ENCODE data around the gene TSPAN15. TPM values are rescaled to one million over a fixed set of nuclear protein-coding genes. Genes with fewer than 3 reads are reported as not detected.

TSPAN15 gene
- total RNA-seq, 3 donors from 2014 or later (not counting 1 experiment from before 2014, with no cell fraction given) = 1.3 to 3.9 (median 2.1) TPM

DNA sequence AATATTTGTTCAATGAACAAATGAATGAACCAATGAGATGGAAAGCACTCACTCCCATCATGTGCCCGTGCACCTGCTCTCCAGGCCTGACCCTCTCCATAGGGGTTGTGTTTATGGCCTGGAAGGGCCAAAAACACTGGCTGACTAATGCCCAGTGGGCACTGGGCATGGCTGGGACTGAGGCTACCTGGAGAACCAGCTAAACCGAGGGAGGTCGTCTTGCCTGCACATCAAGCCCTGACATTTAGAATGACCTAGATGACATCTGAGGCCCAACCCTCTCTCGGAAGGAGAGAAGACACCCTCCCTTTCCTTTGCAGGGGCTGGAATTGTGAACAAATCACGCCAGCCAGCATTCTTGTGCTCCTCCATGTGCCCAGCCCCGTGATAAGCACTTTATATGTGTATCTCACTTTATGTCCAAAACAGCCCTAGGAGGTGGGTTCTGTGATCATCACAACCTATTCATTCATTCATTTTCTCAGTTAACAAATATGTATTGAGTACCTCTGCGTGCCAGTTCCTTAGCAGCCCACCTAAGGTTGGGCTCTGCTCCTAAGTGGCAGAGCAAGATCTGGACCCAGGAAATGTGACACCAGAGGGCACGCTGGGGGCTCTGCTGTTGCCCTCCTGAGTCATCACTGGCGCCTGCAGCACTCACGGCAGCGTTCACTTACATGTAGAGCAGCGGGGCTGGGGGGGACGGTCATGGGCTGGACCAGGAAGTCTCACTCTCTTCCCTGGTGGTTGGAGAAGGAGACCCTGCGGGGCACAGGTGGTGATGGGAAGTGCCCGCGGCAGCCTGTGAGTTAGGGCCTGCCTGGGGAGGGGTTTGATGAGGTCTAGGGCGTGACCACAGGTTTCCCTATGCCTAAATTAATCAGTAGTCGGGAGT lies 52.0 kb downstream of the TSPAN15 start:
- no peaks in the 10 kb centered on the region for H3K36me3 ChIP-seq (ENCODE audit: control insufficient read depth, insufficient read depth, low read length)
- peaks cover 7% of the 10 kb centered on the region for H3K4me1 ChIP-seq (ENCODE audit: control insufficient read depth, insufficient read depth, low read length)
- DNase-seq (no peak), ATAC-seq (no peak)
- H3K4me1 Mint-ChIP-seq = peaks cover 7 to 9% of the 10 kb centered on the region in 2 donors
- 83% methylated on average over 18 of the region's 18 CpGs for WGBS (ENCODE audit: insufficient coverage)
- no peaks in the 10 kb centered on the region for H3K27me3 Mint-ChIP-seq (ENCODE audit: low read depth in 2 of 2)
- H3K4me3 Mint-ChIP-seq = no peak overlapping the region
- no peaks in the 10 kb centered on the region for H3K27me3 ChIP-seq (ENCODE audit: control insufficient read depth, insufficient read depth, low read length)
- no peak overlapping the region for H3K4me3 ChIP-seq (ENCODE audit: low read length)
- H3K9me3 Mint-ChIP-seq = no peaks in the 10 kb centered on the region
- no peaks in the 10 kb centered on the region for H3K9me3 ChIP-seq (ENCODE audit: control insufficient read depth, insufficient read depth, low read length)
- H3K27ac ChIP-seq (ENCODE audit: low read length) = no peak overlapping the region
- intact Hi-C loops (cut with micrococcal nuclease) = no loop called here
- no peak overlapping the region for H3K27ac Mint-ChIP-seq
- H3K36me3 Mint-ChIP-seq = no peaks in the 10 kb centered on the region
- TF ChIP-seq, protein P1, sequence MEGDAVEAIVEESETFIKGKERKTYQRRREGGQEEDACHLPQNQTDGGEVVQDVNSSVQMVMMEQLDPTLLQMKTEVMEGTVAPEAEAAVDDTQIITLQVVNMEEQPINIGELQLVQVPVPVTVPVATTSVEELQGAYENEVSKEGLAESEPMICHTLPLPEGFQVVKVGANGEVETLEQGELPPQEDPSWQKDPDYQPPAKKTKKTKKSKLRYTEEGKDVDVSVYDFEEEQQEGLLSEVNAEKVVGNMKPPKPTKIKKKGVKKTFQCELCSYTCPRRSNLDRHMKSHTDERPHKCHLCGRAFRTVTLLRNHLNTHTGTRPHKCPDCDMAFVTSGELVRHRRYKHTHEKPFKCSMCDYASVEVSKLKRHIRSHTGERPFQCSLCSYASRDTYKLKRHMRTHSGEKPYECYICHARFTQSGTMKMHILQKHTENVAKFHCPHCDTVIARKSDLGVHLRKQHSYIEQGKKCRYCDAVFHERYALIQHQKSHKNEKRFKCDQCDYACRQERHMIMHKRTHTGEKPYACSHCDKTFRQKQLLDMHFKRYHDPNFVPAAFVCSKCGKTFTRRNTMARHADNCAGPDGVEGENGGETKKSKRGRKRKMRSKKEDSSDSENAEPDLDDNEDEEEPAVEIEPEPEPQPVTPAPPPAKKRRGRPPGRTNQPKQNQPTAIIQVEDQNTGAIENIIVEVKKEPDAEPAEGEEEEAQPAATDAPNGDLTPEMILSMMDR (IDR thresholded peaks at IDR 0.05) = no peak

- H3K9me3 ChIP-seq (ENCODE audit: control insufficient read depth, insufficient read depth, low read length) = no peaks in the 10 kb centered on the region
- H3K36me3 Mint-ChIP-seq = no peaks in the 10 kb centered on the region
- WGBS (ENCODE audit: insufficient coverage) = 88% methylated on average over 11 of the region's 11 CpGs
- peaks cover 7% of the 10 kb centered on the region for H3K4me1 ChIP-seq (ENCODE audit: control insufficient read depth, insufficient read depth, low read length)
- H3K36me3 ChIP-seq (ENCODE audit: control insufficient read depth, insufficient read depth, low read length) = no peaks in the 10 kb centered on the region
- DNase-seq (no peak), ATAC-seq (no peak)
- H3K4me3 ChIP-seq (ENCODE audit: low read length) = no peak overlapping the region
- no peaks in the 10 kb centered on the region for H3K27me3 ChIP-seq (ENCODE audit: control insufficient read depth, insufficient read depth, low read length)
- peaks cover 7 to 9% of the 10 kb centered on the region in 2 donors for H3K4me1 Mint-ChIP-seq
- TF ChIP-seq, protein P1 (IDR thresholded peaks at IDR 0.05) = no peak
- no peak overlapping the region for H3K27ac ChIP-seq (ENCODE audit: low read length)
- H3K4me3 Mint-ChIP-seq = no peak overlapping the region
- H3K27me3 Mint-ChIP-seq (ENCODE audit: low read depth in 2 of 2) = peaks cover 0 to 3% of the 10 kb centered on the region in 2 donors
- no peaks in the 10 kb centered on the region for H3K9me3 Mint-ChIP-seq
- intact Hi-C loops (cut with micrococcal nuclease) = no loop called here
- H3K27ac Mint-ChIP-seq = no peak overlapping the region
Measured at GRCh38 chr10:69503896-69504265, 52.6 kb downstream of the TSPAN15 start.

GRCh38 chr10:69504576-69505250 lies 53.4 kb downstream of the TSPAN15 start:
- Mint-ChIP-seq H3K27ac (no peak overlapping the region), H3K4me3 (no peak overlapping the region), H3K4me1 (peaks cover 7 to 9% of the 10 kb centered on the region in 2 donors), H3K9me3 (no peaks in the 10 kb centered on the region), H3K36me3 (no peaks in the 10 kb centered on the region), H3K27me3 (ENCODE audit: low read depth in 2 of 2) (peaks cover 0 to 3% of the 10 kb centered on the region in 2 donors)
- TF ChIP-seq, protein P1 (IDR thresholded peaks at IDR 0.05) = no peak
- no peaks in the 10 kb centered on the region for H3K36me3 ChIP-seq (ENCODE audit: control insufficient read depth, insufficient read depth, low read length)
- H3K4me1 ChIP-seq (ENCODE audit: control insufficient read depth, insufficient read depth, low read length) = peaks cover 7% of the 10 kb centered on the region
- ATAC-seq = no peak
- no peak for DNase-seq
- intact Hi-C loops (cut with micrococcal nuclease) = loop anchor here (5.0 kb wide), 2 partner anchors 97 to 267 kb away; no protein-coding TSS in a partner anchor
- WGBS (ENCODE audit: insufficient coverage) = 86% methylated on average over 6 of the region's 6 CpGs
- no peak overlapping the region for H3K4me3 ChIP-seq (ENCODE audit: low read length)
- no peak overlapping the region for H3K27ac ChIP-seq (ENCODE audit: low read length)
- H3K27me3 ChIP-seq (ENCODE audit: control insufficient read depth, insufficient read depth, low read length) = no peaks in the 10 kb centered on the region
- H3K9me3 ChIP-seq (ENCODE audit: control insufficient read depth, insufficient read depth, low read length) = no peaks in the 10 kb centered on the region

Data from natural killer cell (primary cell).